ENCODE measurements around the gene ATG5.

GRCh38 chr6:106300020-106300780 lies 25.4 kb downstream of the ATG5 start:
- TF ChIP-seq GATA2 (IDR thresholded peaks at IDR 0.05; ENCODE audit: low read depth, low read length), result no peak
- TF ChIP-seq GATA3 (IDR thresholded peaks at IDR 0.05; ENCODE audit: low read depth, low read length), result no peak
